Lung (tissue), 12 donors: ENCODE data around the gene SORD. TPM values are rescaled to one million over a fixed set of nuclear protein-coding genes. Genes with fewer than 3 reads are reported as not detected.
A peak's percentile ranks its signal among the peaks of the same experiment; 100 is the strongest.
"Not testable (repeated sequence)": the region's sequence is repeated elsewhere in the genome, so short reads cannot be mapped to it uniquely, and the experiment has no call there.

Experiments
- ATAC-seq: fragments of 200-7000 bp; cut with Tn5 transposase; one replicate; pipeline ENCODE4 v1.9.1; 2020; ENCODE audit warnings: moderate number of reproducible peaks; ENCODE audit not compliant: insufficient read depth, low FRiP score
- DNase-seq, 3 donors: peaks; one replicate each; pipeline ENCODE4 v3.0.0-alpha.2; 2013 to 2017
- H3K27ac ChIP-seq, 2 donors: one replicate each; pipeline ENCODE4 v1.5.1; 2013; ENCODE audit warnings: mild to moderate bottlenecking in 2 of 2, moderate library complexity in 2 of 2, control low read depth in 1 of 2, inconsistent platforms in 1 of 2, low read depth in 1 of 2, low read length in 1 of 2
- H3K27me3 ChIP-seq, 3 donors: one replicate each; pipeline ENCODE4 v1.5.1; 2013; ENCODE audit warnings: low read length in 2 of 3; ENCODE audit not compliant: control insufficient read depth in 3 of 3, insufficient read depth in 3 of 3
- H3K36me3 ChIP-seq, 4 donors: one replicate each; pipeline ENCODE4 v1.5.1; 2013; ENCODE audit warnings: low read length in 4 of 4, mild to moderate bottlenecking in 1 of 4, moderate library complexity in 1 of 4; ENCODE audit not compliant: control insufficient read depth in 4 of 4, insufficient read depth in 4 of 4
- H3K4me1 ChIP-seq, 5 donors: one replicate each; pipeline ENCODE4 v1.5.1; 2013; ENCODE audit warnings: low read length in 5 of 5, mild to moderate bottlenecking in 2 of 5, moderate library complexity in 1 of 5; ENCODE audit not compliant: control insufficient read depth in 5 of 5, insufficient read depth in 5 of 5
- H3K4me3 ChIP-seq: one replicate; pipeline ENCODE4 v1.5.1; 2013; ENCODE audit warnings: mild to moderate bottlenecking, control low read depth, moderate library complexity
- H3K9ac ChIP-seq, 2 donors: one replicate each; pipeline ENCODE4 v1.5.1; 2013; ENCODE audit warnings: low read length in 2 of 2, control low read depth in 1 of 2; ENCODE audit not compliant: insufficient read depth in 1 of 2
- H3K9me3 ChIP-seq, 4 donors: one replicate each; pipeline ENCODE4 v1.5.1; 2013; ENCODE audit warnings: low read length in 3 of 4, mild to moderate bottlenecking in 1 of 4, moderate library complexity in 1 of 4; ENCODE audit not compliant: control insufficient read depth in 4 of 4, insufficient read depth in 3 of 4
- CTCF ChIP-seq: IDR thresholded peaks from 2 replicates; pipeline ENCODE4 v1.5.1; 2012; ENCODE audit warnings: mild to moderate bottlenecking; ENCODE audit errors: control extremely low read depth, extremely low read depth
- WGBS, 2 donors: extraction: QIAGEN DNeasy Blood & Tissue Kit; methylation state at CpG; one replicate each; pipeline ENCODE4 v1.1.7; 2013; 5-methylcytosine and 5-hydroxymethylcytosine counted together
- polyA plus RNA-seq, 2 donors: library from polyadenylated mRNA; stranded (reverse); fragments of 200-250 nt; gene quantifications; one replicate each; pipeline ENCODE4 v1.2.1, GENCODE V29; 2013
- total RNA-seq, 2 donors: library from RNA; depleted of rRNA in 1 of 2; stranded (reverse); fragments of >200 nt in 1 of 2; gene quantifications; one replicate each; pipeline ENCODE4 v1.2.1, GENCODE V29; 2014 to 2021
- donor health status: control.
- donor health status: control.
- donor health status: Bipolar disorder and iron deficiency.
- donor health status: healthy.
- donor health status: DM: yes; HTN: yes; CAD: no.

SORD gene
- total and polyA plus RNA-seq, 4 donors: 3.5 to 18.2 (median 16.4) TPM

- H3K27ac ChIP-seq, H3K27me3 ChIP-seq, ATAC-seq, H3K4me1 ChIP-seq, DNase-seq, H3K9ac ChIP-seq, H3K36me3 ChIP-seq, H3K4me3 ChIP-seq, H3K9me3 ChIP-seq: not testable (repeated sequence)
- WGBS, 2 donors: 97% methylated on average over 48 to 56 of the region's 56 CpGs
These were observed 11.8 kb downstream of the SORD start for GRCh38 chr15:45034600-45035375.

GRCh38 chr15:45036812-45037781 lies 14.1 kb downstream of the SORD start:
- H3K36me3 ChIP-seq, H3K27ac ChIP-seq, H3K4me1 ChIP-seq, H3K27me3 ChIP-seq, H3K4me3 ChIP-seq, H3K9me3 ChIP-seq, H3K9ac ChIP-seq: not testable (repeated sequence)
- ATAC-seq: peak; percentile 72
- TF ChIP-seq CTCF: peak; percentile 89
- 25 to 39% methylated on average over 6 of the region's 6 CpGs for WGBS, 2 donors
- DNase-seq: peak; percentile 87 to 89 (median 88)

GRCh38 chr15:45037936-45038335 lies 14.9 kb downstream of the SORD start:
- peaks cover 0 to 4% (median 0%) of the 10 kb centered on the region in 5 donors for H3K4me1 ChIP-seq
- no peaks in the 10 kb centered on the region for H3K36me3 ChIP-seq
- no peaks in the 10 kb centered on the region for H3K9me3 ChIP-seq
- TF ChIP-seq CTCF: no peak
- no peak for DNase-seq
- H3K4me3 ChIP-seq: no peak overlapping the region
- ATAC-seq: no peak
- H3K9ac ChIP-seq: no peak overlapping the region
- no peaks in the 10 kb centered on the region for H3K27me3 ChIP-seq
- no peak overlapping the region for H3K27ac ChIP-seq
- WGBS, 2 donors: 70 to 71% methylated on average over 4 of the region's 4 CpGs

GRCh38 chr15:45040396-45040795 lies 17.4 kb downstream of the SORD start:
- DNase-seq, ATAC-seq, H3K27me3 ChIP-seq, H3K27ac ChIP-seq, H3K4me3 ChIP-seq, H3K4me1 ChIP-seq, H3K9ac ChIP-seq, H3K9me3 ChIP-seq, H3K36me3 ChIP-seq: not testable (repeated sequence)
- 78 to 86% methylated on average over 1 of the region's 1 CpG for WGBS, 2 donors

- H3K9ac ChIP-seq, H3K36me3 ChIP-seq, H3K27ac ChIP-seq, DNase-seq, H3K4me1 ChIP-seq, H3K4me3 ChIP-seq, ATAC-seq, H3K27me3 ChIP-seq, H3K9me3 ChIP-seq: not testable (repeated sequence)
- 75 to 83% methylated on average over 5 of the region's 5 CpGs for WGBS, 2 donors
These were observed 18.5 kb downstream of the SORD start for GRCh38 chr15:45041538-45041937.

- not testable (repeated sequence) for H3K9me3 ChIP-seq, H3K4me3 ChIP-seq, H3K9ac ChIP-seq, H3K36me3 ChIP-seq, H3K27me3 ChIP-seq, H3K27ac ChIP-seq, DNase-seq, ATAC-seq, H3K4me1 ChIP-seq
- 85 to 94% methylated on average over 2 of the region's 2 CpGs for WGBS, 2 donors
These were observed 19.9 kb downstream of the SORD start for GRCh38 chr15:45042859-45043258.
